ENCODE data around the gene SEC31A. TPM values are rescaled to one million over a fixed set of nuclear protein-coding genes. Genes with fewer than 3 reads are reported as not detected.

The SEC31A gene
- total and polyA plus RNA-seq, 2 experiments from 2014 or later = 91.0 to 98.8 TPM

GRCh38 chr4:82782626-82783345 is 108.2 kb downstream of the SEC31A start (continued):
- TF ChIP-seq ZNF462 (CRISPR knock-in tag; IDR thresholded peaks at IDR 0.05) (no peak), JUNB (IDR thresholded peaks at IDR 0.05; ENCODE audit: unreplicated experiment) (no peak), CREB1 (CRISPR knock-in tag; IDR thresholded peaks at IDR 0.05; ENCODE audit: low read depth) (no peak)

GRCh38 chr4:82780752-82781231 is 110.2 kb downstream of the SEC31A start:
- ATAC-seq (peak; percentile 52), DNase-seq (ENCODE audit: low spot score) (peak; percentile 21)
- H3K4me1 Mint-ChIP-seq = peaks cover 35% of the 10 kb centered on the region
- Histone ChIP-seq H3K27me3 (ENCODE audit: insufficient read depth) (peaks cover 68% of the 10 kb centered on the region), H3K79me2 (replicated peaks; ENCODE audit: insufficient read depth) (no peaks in the 10 kb centered on the region), H3K36me3 (ENCODE audit: insufficient read depth) (no peaks in the 10 kb centered on the region), H3K27ac (ENCODE audit: low read depth) (no peak overlapping the region), H3K4me1 (ENCODE audit: insufficient read depth) (peaks cover 34% of the 10 kb centered on the region), H3K4me2 (no peak overlapping the region), H3K9me2 (ENCODE audit: insufficient read depth) (no peaks in the 10 kb centered on the region), H4K20me1 (replicated peaks; ENCODE audit: insufficient read depth) (peaks cover 4% of the 10 kb centered on the region), H3F3A (replicated peaks; ENCODE audit: low read depth) (no peaks in the 10 kb centered on the region), H3K4me3 (no peak overlapping the region), H2AFZ (no peak overlapping the region)
- no peak overlapping the region for H3K4me3 Mint-ChIP-seq
- no peaks in the 10 kb centered on the region; the same call in 2 of the 3 replicates for H3K36me3 Mint-ChIP-seq (ENCODE audit: low read depth)
- H3K27ac Mint-ChIP-seq = no peak overlapping the region
- no peaks in the 10 kb centered on the region; the same call in 2 of the 3 replicates for H3K9me3 Mint-ChIP-seq
- peaks cover 57% of the 10 kb centered on the region for H3K27me3 Mint-ChIP-seq (ENCODE audit: insufficient read depth, low read depth, poor library complexity)
- TF ChIP-seq POLR2AphosphoS5 (IDR thresholded peaks at IDR 0.05; ENCODE audit: low read depth) (no peak), ZNF462 (CRISPR knock-in tag; IDR thresholded peaks at IDR 0.05) (no peak), CTCF (conservative IDR thresholded peaks at IDR 0.05; ENCODE audit: low read depth in 2 of 2) (0 out of 4 replicates have a peak, but pooled peaks of 1 of the 2 experiments have one; percentile 10), ZNF331 (CRISPR knock-in tag; IDR thresholded peaks at IDR 0.05; ENCODE audit: low read depth) (no peak)

Data from GM23338 (cell line).